HG02588 (cell line): ENCODE measurements around the gene CNGB1.
"Not testable (repeated sequence)": the region's sequence is repeated elsewhere in the genome, so short reads cannot be mapped to it uniquely, and the experiment has no call there.

Experiments
- ATAC-seq: cut with Tn5 transposase; IDR thresholded peaks from one replicate; pipeline ENCODE4 v1.9.1; 2021; ENCODE audit warnings: mild to moderate bottlenecking, moderate library complexity; ENCODE audit not compliant: unreplicated experiment

Gene CNGB1

DNA sequence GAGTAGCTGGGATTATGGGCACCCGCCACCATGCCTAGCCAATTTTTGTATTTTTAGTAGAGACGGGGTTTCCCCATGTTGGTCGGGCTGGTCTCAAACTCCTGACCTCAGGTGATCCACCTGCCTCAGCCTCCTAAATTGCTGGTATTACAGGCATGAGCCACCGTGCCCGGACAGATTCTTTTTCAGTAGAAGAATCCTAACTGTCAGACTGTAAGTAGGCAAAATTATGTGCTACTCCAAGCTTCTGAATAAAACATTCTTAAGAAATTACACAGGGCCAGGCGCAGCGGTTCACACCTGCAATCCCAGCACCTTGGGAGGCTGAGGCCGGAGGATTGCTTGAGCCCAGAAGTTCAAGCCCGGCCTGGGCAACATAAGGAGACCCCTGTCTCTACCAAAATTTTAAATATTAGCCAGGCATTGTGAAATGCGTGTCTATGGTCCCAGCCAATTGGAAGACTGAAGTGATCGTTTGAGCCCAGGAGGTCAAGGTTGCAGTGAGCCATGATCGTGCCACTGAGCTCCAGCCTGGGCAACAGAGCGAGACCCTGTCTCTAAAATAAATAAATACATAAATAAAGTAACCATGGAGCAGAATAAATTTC lies 101.9 kb downstream of the CNGB1 start:
- no peak for ATAC-seq

DNA sequence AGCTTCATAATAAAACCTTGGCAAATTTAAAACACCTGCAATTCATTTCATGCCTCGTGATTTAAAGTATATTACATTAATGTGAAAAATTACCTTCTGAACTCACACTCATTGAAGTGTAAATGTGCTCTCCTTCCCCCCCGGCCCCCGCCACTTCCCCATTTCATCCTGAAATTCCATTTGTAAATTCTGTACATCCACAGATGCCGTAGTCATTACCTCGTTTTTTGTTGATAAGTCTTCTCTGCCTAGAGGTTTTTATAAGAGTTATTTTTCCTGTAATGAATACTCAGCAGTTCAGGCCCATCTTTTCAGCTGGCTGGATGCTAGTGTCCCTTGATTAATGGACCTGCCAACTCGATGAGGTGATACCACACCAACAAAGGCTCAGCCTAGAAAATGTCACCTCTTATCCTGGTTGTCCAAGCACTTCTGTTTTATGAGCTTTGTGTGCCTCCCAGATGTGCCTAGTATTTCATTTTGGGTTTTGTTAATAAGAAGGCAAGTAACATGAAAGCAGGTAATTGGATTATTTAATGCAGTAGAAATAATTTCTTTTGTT lies 103.8 kb downstream of the CNGB1 start:
- ATAC-seq = no peak

DNA sequence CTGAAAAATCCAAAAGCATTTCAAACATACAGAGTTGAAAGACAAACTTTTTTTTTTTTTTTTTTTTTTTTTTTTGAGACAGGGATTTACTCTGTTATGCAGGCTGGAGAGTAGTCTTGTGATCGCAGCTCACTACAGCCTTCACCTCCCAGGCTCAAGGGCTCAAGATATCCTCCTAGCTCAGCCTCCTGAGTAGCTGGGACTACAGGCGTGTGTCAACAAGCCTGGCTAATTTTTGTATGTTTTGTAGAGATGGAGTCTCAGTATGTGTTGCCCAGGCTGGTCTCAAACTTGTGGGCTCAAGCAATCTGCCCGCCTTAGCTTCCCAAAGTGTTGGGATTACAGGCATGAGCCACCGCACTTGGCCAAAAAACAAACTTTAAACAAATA lies 104.4 kb downstream of the CNGB1 start:
- no peak for ATAC-seq

DNA sequence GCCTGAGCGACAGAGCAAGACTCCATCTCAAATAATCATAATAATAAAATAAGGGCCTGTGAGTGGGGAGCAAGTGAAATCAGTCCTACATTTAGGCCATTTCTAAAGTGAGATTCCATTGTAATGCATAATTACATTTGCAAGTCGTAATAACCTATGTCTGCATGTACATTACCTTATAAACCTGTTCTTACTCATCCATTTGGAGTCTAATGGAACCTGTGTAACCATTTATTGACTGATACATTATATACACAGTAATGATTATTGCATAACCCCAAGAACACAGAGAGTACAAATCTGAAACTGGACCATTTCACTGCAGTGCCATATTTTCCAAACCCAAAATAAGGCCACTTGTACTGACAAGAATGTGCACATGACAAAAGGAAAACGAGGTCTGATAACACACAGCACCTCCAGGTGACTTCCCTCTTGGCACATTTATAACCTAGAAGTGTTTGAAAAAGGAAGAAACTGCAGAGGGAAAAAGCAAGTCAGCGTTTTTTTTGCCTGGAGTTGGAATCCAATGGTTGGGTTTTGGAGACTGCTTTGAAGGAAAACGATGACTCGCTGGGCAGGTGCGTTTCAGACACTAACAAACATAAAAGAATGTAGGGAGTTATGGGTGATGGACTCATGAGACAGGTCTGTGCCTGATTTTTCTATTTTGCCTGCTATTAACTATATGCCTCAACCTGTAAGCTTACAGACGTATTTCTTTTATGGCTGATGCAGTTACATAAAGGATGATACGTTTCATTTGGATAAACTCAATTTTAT lies 105.0 kb downstream of the CNGB1 start:
- no peak for ATAC-seq

DNA sequence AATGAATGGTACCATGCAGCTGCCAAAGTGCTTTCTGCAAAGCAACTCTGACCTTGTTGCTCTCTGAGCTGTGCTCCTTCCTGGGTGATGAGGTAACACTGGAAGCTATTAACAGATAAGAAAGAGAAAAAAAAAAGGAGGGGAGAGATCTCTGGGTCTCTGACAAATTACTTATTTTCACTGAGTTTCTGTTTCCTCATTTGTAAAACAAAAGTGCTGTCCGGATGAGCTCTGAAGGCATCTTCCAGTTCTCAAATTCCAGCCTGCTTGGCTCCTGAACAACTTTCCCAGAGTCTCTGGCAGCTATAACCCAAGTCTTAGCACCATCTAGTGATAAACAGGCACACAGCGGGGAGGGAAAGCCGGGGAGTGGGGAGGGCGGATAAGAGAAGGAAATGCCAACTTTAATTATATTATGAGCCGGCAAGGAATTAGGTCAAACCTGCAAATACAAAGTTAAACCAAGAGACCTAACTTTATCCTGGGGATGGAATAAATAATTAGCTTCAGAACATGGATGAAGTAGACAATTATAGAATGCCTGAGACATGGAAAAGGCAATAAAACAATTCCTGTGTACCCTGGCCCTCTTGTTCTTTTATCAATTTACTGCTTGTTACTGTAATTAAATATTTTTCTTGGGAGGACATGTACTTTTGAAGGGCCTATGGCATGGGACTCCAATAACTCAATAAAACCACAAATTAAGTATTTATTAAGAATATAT lies 107.3 kb downstream of the CNGB1 start:
- no peak for ATAC-seq

DNA sequence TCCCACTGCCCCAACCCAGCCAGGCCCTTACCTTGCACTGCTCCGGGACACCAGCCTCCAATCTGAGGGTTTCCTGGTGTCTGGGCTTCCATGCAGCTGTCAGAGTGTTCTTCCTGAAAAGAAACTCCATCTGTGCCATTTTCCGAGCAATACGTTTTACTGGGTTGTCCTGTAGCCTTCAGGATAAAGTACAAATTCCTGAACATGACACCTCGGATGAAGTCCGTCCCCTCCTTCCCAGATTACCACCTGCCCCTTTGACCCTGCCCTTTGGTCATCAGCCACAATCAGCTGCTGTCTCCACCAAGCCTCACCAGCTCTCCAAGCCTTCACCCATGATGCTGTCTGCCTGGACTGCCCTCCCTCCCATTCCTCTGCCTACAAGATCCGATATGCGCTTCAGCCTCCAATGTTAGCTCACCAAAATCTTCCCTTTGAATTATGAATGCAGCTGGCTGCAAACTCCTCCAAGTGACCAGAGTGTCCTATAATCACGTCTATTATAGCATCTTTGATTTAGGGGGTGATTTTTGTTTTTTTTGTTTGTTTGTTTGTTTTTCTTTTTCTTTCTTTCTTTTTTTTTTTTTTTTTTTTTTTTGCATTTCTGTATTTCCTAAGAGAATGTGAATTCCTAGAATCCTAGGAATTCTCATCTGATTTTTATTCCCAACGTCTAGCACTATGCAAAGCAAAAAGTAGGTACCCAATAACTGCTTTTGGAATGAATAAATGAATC lies 108.1 kb downstream of the CNGB1 start:
- no peak for ATAC-seq

DNA sequence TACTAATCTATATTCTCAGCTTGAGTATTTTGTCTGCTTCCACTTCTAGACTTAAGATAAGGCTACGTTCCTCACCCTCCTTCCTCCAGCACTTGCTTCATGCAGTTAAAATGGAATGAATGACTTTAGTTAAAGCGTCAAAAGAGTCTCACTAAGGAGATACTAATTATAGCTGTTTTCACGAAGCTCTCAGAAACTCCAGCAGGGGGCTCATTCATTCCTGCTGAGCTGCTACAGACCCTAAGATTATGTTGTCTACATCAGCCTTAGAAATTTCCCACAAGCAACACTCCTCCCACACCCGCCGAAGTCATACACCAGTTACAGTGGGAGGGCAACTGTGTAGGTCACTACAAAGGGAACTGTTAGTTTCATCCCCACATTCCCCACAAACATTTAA lies 111.6 kb downstream of the CNGB1 start:
- ATAC-seq = no peak

DNA sequence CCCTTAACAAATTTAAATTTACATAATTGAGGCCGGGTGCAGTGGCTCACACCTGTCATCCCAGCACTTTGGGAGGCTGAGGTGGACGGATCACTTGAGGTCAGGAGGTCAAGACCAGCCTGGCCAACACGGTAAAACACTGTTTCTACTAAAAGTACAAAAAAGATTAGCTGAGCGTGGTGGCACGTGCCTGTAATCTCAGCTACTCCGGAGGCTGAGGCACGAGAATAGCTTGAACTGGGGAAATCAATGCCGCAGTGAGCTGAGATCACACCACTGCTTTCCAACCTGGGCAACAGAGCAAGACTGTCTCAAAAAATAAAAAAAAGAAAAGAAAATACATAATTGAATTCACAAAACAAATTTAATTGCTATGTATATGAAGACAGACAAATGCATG lies 112.3 kb downstream of the CNGB1 start:
- no peak for ATAC-seq

DNA sequence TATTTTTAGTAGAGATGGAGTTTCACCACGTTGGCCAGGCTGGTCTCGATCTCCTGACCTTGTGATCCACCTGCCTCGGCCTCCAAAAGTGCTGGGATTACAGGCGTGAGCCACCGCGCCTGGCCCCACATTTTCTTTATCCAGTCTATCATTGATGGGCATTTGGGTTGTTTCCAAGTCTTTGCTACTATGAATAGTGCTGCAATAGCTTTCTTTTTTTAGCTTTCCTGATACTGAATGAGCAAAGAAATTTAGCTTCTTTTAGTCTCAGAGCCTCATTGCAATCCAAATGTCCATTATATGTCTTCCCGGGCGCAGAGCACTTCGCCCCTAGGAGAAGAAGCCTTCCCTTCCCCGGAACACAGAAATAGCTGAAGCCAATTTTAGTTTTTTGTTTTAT lies 112.9 kb downstream of the CNGB1 start:
- ATAC-seq = not testable (repeated sequence)

DNA sequence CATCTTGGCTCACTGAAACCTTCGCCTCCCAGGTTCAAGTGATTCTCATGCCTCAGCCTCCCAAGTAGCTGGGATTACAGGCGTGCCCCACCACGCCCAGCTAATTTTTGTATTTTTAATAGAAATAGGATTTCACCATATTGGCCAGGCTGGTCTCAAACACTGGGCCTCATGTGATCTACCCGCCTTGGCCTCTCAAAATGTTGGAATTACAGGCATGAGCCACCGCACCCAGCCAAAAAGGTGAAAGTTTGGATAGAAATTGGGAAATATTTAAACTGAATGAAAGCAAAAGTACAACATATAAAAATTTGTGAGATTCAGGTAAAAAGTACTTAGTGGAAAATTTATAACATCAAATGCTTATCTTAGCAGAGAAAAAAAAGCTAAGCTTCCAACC lies 115.7 kb downstream of the CNGB1 start:
- no peak for ATAC-seq

DNA sequence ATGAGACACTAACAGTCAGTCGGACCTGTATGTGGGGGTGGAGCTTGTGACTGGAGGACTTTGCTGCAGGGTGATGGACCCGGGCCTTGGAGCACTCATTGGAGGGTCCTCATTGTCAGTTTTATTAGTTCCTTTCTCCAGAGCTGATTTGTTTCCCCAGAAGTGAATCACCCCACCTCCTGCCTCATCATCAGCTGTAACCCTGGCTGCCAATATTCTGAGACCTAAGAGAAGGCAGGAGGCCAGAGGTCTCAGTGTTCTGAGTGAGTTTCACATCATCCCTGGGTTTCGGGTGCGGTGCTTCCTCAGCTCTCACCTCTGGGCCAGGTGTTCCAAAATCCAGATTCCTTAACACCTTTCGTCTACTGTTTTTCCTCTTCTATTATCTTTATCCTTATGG lies 118.7 kb downstream of the CNGB1 start:
- ATAC-seq = no peak

DNA sequence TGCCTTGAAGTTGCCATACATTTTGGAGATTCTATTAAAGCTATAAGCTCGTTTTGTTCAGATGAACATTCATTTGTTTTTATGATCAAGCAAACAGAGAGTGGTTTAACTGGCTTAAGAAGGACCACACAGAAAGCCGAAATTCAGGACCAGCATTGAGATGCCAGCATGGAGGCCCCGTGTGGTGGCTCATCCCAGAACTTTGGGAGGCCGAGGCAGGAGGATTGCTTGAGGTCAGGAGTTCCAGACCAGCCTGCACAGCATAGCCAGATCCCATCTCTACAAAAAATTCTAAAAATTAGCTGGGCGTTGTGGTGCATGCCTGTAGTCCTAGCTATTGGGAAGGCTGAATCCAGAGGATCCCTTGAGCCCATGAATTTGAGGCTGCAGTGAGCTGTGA lies 122.7 kb downstream of the CNGB1 start:
- ATAC-seq = no peak

DNA sequence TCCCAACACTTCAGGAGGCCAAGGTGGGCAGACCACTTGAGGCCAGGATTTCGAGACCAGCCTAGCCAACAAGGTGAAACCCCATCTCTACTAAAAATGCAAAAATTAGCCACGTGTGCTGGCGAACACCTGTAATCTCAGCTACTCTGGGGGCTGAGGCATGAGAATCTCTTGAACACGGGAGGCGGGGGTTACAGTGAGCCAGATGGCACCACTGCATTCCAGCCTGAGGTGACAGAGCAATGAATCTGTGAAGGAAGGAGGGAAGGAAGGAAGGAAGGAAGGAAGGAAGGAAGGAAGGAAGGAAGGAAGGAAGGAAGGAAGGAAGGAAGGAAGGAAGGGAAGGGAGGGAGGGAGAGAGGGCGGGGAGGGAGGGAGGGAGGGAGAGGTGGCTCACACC lies 124.0 kb downstream of the CNGB1 start:
- not testable (repeated sequence) for ATAC-seq

DNA sequence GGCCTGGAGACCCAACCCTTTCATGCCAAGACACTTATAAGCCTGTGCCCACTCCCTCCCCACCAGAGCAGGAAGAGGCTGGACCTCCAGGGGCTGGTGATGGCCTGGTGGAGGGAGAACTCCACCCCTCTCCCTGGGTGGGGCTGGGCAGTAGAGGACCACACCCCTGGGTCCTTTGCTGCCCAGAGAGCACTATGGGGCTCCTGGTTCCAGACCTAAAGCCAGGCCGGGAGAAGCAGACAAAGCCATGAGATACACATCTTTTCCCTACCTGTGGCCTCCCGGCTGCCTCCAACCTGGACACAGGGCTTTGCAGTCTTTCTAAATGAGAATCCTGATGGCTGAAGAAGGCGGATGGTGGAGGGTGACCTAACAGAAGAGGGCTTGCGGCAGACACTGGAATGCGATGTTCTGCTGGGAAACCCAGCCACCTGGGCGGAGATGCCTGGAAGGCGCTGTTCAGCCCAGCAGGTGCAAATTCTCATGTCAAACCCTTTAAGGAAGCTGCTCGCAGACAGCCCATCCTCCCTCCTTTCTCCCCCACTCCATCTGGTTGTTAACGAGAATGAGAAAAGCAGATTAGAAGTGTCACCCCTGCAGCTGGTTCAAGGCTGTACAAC lies 124.7 kb downstream of the CNGB1 start:
- ATAC-seq = no peak

DNA sequence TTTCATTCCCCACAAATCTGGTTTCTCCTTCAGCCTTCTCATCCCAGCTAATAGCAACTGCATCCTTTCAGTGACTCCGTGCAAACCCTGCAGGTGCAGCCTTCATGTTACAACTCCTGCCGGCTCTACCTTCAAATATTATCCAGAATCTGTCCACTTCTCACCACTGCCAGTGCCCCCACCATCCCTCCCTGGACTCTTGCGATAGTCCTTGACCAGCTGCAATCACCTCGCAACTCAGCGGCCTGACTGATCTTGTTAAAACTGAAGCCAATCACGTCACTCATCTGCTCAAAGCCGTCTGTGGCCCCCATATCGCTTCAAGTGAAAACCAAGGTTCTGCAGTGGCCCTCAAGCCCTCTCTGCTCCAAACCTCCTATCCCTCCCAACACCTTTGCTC lies 125.8 kb downstream of the CNGB1 start:
- no peak for ATAC-seq

DNA sequence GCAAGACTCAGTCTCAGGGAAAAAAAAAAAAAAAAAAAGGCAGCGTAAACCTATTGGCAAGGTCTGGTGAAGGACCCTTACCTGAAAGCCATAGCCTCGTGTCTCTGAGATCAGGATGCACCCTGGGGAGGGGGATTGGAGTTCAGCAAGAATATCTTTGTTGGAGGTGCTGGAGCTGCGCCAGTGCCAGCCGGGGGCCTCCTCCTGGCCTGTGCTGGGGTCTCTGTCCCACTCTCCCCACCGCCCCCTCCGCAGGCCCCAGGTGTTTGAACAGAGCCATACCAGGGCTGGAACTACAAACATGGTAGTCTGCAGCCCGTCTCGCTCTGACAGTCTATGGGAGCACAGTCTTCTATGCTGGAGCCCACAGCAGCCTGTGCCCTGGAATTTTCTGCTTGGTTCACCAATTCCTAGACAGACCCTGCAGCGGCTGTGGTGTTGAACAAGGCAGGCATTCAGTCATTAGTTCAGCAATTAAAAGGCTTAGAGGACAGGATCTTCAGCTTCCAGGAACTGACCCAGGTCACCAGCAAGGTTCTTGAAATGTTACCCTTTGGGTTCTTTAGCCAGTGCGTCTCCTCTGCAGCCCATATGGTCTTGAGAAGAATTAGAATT lies 126.4 kb downstream of the CNGB1 start:
- no peak for ATAC-seq

DNA sequence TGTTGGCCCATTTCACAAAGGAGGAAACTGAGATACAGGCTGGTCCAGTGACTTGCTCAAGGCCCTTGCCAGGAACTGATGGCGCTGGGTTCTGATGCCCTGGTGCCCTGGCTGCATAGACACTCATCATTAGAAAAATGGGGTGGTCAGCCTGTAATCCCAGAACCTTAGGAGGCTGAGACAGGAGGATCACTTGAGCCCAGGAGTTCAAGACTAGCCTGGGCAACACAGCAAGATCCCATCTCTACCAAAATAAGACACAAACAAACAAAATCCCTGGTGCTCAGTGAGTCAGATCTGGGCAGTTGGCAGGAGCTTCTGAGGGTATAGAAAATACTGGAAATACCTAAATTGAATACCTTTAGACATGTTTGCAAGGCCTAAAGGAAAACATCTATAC lies 127.5 kb downstream of the CNGB1 start:
- ATAC-seq = no peak

DNA sequence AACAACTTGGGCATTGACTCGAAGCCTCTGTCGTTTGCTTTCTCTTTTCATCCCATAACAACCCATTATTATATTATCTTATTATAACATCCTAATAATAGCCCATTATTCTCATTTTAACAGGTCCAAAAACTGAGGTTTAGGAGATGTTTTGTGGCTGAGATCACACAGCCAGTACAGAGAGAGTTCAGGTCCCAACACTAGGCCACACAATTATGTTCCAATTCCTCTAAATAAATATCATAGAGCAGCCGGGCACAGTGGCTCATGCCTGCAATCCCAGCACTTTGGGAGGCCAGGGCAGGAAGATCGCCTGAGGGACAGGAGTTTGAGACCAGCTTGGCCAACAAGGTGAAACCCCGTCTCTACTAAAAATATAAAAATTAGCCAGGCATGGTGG lies 128.3 kb downstream of the CNGB1 start:
- ATAC-seq = no peak

DNA sequence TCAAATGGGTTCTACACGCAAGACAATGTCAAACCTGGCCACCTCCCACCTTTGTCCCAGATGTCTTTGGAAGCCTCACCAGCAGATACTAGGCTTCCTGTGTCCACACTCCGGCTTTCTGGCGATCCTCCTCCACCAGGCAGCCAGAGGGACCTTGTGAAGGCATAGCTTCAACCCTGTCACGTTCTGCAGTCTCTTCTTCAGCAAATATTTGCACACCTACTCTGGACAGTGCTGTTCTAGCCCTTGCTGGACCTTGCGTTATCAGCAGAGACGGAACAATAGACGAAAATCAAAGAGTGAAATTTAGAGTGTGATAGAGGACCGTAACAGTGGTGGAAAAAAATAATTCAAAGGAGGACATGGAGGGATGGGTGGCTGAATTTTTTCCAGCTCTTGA lies 130.1 kb downstream of the CNGB1 start:
- no peak for ATAC-seq

DNA sequence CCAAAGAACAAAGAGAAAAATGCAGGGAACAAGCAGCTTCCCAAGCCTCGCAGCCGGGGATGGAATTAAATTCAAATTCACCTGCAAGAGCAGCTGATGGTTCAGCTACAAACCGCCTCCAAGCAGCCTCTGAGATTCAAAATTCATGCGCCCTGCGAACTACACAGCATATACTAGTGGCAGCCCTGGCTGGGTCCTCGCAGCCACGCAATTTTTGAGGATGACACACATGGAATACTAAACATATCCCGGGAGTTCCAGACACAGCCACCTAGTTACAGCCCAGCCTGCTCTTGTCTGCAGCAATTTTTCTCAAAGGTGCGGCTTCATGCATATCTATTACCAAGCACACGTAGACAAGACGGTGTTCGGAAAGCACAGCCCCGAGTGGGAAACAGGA lies 132.8 kb downstream of the CNGB1 start:
- no peak for ATAC-seq
